ENCODE measurements around the gene GOLGA6L10.
"Not testable (repeated sequence)": the region's sequence is repeated elsewhere in the genome, so short reads cannot be mapped to it uniquely, and the experiment has no call there.

GOLGA6L10 gene

GRCh38 chr15:82317516-82317915 is 31.8 kb downstream of the GOLGA6L10 start:
- not testable (repeated sequence) for DNase-seq (ENCODE audit: low read depth)

- DNase-seq (ENCODE audit: low read depth) = no peak
Observed at GRCh38 chr15:82317091-82317489, 32.2 kb downstream of the GOLGA6L10 start.

- not testable (repeated sequence) for DNase-seq (ENCODE audit: low read depth)
Observed at GRCh38 chr15:82316247-82317090, 32.8 kb downstream of the GOLGA6L10 start.

- no peak for DNase-seq (ENCODE audit: low read depth)
Observed at GRCh38 chr15:82315519-82316246, 33.6 kb downstream of the GOLGA6L10 start.

- no peak for DNase-seq (ENCODE audit: low read depth)
Observed at GRCh38 chr15:82314769-82315518, 34.3 kb downstream of the GOLGA6L10 start.

- not testable (repeated sequence) for DNase-seq (ENCODE audit: low read depth)
Observed at GRCh38 chr15:82313951-82314768, 35.1 kb downstream of the GOLGA6L10 start.

GRCh38 chr15:82313446-82313845 is 35.8 kb downstream of the GOLGA6L10 start:
- no peak for DNase-seq (ENCODE audit: low read depth)

- DNase-seq (ENCODE audit: low read depth) = no peak
Observed at GRCh38 chr15:82312586-82313349, 36.5 kb downstream of the GOLGA6L10 start.

GRCh38 chr15:82311321-82311720 is 38.0 kb downstream of the GOLGA6L10 start:
- DNase-seq (ENCODE audit: low read depth) = not testable (repeated sequence)

- DNase-seq (ENCODE audit: low read depth) = no peak
Observed at GRCh38 chr15:82309802-82310201, 39.5 kb downstream of the GOLGA6L10 start.

GRCh38 chr15:82307714-82308081 is 41.6 kb downstream of the GOLGA6L10 start:
- DNase-seq (ENCODE audit: low read depth) = no peak

GRCh38 chr15:82306791-82307713 is 42.2 kb downstream of the GOLGA6L10 start:
- DNase-seq (ENCODE audit: low read depth) = no peak

GRCh38 chr15:82305621-82306048 is 43.6 kb downstream of the GOLGA6L10 start:
- no peak for DNase-seq (ENCODE audit: low read depth)

GRCh38 chr15:82304778-82305090 is 44.5 kb downstream of the GOLGA6L10 start:
- DNase-seq (ENCODE audit: low read depth) = no peak

GRCh38 chr15:82303956-82304777 is 45.1 kb downstream of the GOLGA6L10 start:
- DNase-seq (ENCODE audit: low read depth) = no peak

GRCh38 chr15:82301296-82302016 is 47.8 kb downstream of the GOLGA6L10 start:
- no peak for DNase-seq (ENCODE audit: low read depth)

GRCh38 chr15:82300883-82301282 is 48.4 kb downstream of the GOLGA6L10 start:
- no peak for DNase-seq (ENCODE audit: low read depth)

GRCh38 chr15:82300326-82300725 is 48.9 kb downstream of the GOLGA6L10 start:
- not testable (repeated sequence) for DNase-seq (ENCODE audit: low read depth)

Measured in HS-27A (cell line).